SW480 (cell line): ENCODE data around the gene KRT38.

ENCODE experiments used
- DNase-seq: peaks from one replicate; pipeline ENCODE4 v3.0.0-alpha.2; 2016; ENCODE audit warnings: low spot score

Gene KRT38

DNA sequence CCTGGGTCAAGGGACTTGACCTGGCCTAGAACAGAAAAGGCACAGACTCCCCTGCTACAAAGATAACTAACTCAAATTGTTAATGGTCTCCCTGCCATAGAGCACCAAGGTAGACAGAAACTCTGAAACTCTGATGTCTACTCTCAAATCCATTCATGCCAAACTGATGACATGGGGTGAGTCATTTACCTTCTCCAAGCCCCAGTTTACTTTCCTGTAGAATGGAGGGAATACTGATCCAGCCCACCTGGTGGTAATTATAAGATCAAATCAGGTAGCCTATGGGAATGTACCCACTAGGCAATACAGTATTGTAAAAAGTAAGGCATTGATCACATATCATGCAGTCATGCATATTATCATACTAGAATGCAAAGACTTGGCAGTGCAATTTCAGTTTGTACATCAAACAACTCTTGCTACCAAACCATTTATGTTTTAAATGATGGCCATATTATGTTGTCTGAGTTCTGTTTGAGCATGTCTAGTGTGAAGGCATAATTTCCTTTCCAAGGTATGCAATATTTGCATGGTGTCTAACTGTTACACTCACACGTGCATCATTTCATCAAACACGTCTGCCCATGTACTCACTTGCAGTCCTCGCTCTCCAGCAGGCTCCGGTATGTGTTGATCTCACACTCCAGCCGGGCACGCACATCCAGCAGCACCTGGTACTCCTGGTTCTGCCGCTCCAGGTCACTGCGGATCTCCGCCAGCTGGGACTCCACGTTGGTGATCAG, 46.4 kb downstream of the KRT38 start:
- DNase-seq, result no peak

DNA sequence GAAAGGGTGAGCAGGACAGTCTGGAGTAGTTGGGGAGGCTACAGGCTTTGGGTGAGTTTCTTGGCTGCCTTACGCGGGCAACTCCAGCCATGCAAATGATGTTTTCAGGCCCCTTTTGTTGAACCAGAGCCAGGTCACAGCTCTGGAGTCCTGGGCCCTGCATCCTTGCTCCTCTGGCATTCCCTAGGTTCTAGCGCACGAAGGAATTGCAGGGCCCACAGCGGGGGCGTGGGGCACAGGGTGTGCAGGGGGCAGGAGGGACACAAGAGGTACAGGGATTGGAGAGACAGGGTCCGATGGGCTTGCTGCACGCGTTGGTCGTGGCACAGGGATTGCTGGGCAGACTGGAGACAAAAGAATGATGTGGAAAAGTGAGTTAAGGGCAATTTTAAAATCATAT, 47.0 kb downstream of the KRT38 start:
- no peak for DNase-seq

DNA sequence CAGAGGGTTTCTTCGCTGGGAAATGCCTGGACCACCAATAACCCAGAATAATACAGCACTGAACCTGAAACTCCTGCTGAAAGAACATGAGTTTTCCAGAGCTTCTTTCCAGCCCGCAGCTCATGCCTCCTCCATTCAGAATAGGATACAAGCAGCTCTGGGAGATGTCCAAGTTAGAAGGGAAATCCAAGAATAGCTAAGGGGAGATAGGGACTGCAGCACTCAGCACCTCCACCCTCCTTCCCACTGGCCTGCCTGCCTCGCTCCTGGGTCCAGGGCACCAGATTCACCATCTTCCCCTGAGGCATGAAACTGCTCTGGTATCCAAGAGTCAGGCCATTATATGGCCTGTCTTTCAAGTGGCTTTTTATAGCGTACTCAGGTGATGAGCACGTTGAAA, 47.5 kb downstream of the KRT38 start:
- DNase-seq, result no peak

DNA sequence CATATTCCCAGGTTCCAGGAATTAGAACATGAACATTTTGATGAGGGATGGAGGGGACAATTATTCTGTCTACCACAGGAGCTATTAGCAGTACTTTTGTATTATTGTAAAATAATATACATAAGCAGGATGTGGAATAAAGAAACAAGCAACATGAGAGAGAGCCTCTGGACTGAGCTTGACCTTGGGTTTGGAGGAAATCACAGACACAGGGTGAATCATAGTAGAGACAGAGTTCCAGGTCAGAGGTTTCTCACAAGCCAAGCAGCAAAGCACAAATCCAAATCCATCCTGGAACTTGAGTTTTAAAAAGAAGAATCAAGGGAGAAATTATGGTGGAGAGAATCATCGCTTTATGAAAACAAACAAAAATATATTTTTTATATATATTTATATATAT, 48.5 kb downstream of the KRT38 start:
- DNase-seq, result no peak

DNA sequence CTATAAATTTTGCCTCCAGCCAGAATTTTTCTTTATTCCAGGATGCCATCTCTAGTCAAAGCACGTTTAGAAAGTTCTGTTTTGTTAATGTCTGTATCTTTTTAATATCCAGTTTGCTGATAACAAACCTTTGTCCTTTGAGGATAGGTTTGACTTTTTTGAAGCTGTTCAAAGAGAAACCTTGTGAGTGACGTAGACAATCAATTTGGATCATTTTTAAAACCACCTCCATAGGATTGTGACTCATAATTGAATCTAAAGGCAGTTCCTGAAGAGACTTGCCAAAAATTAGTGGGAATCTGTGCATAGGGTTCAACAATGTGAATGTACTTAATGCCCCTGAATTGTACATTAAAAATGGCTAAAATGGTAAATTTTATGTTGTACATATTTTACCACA, 49.2 kb downstream of the KRT38 start:
- no peak for DNase-seq

DNA sequence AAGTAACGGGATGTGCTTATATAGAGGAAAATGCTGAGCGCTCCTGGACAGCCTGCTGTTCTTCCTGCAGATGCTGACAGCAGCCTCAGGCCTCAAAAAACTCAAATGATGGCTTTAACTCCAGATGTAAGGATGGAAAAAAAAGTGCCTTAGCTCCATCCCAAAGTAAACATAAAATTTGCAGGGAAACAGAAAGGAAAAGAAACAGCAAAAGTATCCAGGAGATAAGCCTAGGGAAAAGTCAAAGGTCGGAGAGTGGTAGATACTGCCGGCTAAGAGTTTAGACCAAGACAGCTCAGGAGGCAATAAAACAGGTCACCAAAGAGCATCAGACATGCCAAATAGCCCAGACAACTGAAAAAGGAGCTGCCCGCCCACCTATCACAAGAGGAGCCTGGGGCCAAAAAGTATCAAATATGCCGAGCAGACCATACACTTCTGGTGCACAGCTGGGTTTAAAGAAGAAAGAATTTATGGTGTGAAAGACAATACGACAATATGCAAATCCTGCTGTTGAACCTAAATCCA, 50.3 kb downstream of the KRT38 start:
- DNase-seq, result no peak

DNA sequence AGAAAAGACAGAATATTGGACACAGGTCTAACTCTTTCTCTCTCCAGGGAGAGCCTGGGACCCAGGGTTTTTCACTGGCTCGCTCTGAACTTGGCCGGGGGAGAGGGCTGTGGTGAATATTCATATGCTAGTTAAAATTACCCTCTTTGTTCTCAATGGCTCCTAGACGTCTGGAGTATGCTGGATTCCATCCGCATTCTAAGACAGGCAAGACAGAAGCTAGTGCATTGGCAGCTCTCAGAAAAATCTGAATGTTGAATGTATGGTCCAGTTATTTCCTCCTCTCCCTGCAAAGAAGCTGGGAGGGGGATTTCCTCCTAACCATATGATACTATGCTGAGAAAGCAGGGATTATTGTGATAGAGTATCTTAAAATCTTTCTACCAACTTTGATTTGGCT, 53.1 kb downstream of the KRT38 start:
- DNase-seq, result no peak

DNA sequence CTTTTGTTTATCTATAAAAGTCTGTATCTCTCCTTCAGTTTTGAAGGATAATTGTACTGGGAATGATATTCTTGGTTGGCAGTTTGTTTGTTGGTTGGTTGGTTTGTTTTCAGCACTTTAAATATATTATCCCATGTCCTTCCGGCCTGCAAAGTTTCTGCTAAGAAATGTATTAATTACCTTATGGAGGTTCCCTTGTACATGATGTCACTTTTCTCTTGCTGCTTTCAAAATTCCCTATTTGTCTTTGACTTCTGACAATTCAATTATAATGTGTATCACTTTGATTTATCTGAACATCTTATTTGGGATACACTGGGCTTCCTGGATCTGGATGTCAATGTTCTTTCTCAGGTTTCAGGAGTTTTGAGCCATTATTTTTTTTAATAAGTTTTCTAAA, 54.6 kb downstream of the KRT38 start:
- DNase-seq, result no peak
